Measurements from ENCODE around the gene SLC25A15.

SLC25A15 gene

DNA sequence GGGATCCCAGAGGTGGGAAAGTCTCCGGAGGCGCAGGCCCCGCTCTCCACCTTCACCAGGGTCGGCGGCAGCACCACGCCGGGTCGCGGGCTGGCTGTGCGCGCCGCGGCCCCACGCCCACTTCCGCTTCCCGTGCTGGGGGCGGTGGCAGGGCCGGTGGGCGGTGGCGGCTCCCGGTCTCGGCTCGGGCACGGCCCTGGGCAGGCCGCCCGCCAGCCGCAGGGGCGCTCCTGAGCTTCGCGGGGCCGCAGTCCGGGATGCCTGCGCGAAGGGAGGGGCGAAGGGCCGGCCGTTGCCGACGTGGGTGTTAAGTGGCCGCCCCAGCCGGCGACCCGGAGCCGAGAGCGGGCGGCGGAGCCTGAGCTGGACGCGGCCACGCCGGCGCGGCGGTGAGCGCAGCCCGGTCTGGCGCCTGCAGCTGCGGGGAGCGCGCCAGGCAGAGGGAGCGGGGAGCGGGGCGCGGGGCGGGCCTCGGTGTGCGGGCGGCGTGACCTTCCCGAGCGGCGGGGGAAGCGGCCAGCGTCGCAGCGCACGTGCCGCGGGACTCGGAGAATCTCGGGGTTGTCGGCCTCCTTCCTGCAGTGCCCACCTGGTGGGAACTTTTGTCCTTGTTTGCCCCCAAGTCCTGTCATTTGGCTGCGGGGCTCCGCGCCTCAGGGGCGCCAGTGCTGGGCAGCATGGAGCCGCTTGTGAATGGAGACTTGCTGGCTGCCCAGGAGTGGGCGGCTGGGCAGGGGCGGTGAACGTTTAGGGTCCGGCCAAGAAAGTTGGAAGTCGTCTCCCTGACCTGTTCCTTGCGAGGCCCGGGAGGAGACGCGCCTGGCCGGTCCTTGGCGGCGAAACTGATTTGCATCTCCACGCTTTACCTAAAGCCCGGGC is at the start of gene SLC25A15:
TSS of gene SLC25A15 (plus strand) at position 337 of the 879 bp plus-strand sequence. CDS start 3,616 bp downstream, outside the sequence.
- DNase-seq = peak; percentile 26

DNA sequence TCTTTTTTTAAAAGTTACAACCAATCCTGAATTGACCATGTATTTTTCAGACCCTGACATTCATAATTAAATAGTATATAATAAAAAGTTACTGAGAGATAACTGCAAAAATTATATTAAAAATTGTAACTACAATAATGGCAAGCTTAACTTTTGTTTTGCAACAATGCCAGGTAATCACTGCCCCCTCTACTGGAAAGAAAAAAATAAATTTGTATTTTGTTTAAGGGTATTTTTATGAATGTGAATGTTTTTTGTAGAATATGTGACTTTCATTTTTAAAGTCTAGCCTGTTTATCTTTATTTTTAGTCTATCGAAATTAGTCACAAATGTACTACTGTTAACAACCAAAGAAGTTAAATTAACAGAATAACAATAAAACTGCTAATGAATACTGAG is 40.1 kb upstream of the SLC25A15 start:
- no peak for DNase-seq

DNA sequence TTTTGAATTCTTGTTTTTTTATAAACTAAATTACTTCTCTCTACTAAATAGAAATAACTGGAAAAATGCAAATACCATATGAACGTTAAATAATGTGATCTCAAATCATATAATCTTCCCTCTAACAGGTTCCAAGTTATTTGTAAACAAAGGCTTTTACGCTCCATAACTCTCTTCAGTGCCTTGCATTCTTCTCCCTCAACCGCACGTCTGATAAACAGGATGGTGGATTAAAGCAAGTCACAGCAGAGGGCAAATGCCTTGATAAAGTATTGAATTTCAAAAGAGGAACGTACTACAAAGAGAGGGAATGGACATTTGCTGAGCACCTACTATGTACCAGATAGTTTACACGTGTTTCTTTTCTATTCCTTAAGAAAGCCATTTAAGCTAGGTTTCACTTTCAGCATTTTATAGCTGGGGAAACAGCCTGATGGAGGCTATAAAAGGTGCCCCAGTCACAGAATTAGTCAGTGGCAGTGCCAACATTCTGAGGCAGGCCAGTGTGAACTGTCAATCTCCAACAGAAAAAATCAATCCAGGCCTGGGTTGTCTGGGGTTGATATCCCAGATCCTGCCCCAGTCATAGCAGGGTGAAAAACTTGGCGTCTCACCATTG is 34.2 kb upstream of the SLC25A15 start:
- no peak for DNase-seq

DNA sequence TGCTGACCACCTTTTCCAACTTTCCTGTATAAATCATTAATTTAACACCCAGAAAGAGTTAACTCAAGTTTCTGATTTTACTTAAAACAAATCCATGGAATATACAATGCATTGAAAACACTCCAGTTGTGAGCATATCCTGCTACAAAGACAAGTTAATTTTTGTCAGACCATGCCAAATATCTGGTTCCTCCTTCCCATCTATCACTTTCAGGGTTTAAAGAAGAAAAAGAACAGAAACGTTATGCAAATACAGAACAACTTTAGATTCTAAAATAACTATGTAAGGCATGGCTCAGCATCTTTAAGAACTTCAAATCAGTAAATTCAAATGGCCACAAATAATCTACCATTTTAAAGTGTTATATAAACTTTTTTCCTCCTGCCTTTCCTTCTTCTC is 33.4 kb upstream of the SLC25A15 start:
- DNase-seq = no peak

DNA sequence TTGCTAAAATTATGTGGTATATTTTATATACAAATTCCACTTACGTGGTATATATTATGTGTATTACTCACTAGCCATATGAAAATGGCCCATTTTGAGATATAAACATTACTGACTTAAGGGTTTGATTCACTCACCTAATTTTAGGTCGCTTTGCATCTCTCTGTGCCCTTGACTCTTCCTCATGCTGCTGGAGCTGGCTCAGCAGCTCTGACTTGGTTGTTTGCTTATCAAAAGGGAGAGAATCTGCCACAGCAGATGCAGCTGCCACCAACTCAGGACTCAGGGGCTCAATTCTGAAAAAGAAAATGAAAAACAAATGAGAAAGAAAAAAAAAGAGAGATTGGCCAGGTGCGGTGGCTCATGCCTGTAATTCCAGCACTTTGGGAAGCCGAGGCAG is 30.6 kb upstream of the SLC25A15 start:
- no peak for DNase-seq

DNA sequence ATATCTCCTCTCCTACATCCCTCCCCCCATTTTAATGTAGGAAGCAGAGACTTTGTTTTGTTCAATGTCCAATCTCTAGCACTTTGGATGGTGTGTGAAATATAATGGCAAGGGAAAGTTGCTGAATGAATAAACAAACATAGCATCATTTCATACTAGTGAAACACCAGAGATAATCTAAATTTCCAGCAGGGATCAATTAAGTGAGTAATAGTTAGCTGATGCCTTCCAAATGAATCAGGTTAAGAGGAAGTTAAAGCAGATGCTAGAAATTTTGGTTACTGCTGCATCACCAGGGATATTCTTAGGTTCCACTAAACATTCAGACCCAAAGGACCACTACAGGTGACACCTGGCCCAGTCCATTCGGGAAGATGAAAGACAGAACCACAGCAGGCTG is 26.6 kb upstream of the SLC25A15 start:
- no peak for DNase-seq

DNA sequence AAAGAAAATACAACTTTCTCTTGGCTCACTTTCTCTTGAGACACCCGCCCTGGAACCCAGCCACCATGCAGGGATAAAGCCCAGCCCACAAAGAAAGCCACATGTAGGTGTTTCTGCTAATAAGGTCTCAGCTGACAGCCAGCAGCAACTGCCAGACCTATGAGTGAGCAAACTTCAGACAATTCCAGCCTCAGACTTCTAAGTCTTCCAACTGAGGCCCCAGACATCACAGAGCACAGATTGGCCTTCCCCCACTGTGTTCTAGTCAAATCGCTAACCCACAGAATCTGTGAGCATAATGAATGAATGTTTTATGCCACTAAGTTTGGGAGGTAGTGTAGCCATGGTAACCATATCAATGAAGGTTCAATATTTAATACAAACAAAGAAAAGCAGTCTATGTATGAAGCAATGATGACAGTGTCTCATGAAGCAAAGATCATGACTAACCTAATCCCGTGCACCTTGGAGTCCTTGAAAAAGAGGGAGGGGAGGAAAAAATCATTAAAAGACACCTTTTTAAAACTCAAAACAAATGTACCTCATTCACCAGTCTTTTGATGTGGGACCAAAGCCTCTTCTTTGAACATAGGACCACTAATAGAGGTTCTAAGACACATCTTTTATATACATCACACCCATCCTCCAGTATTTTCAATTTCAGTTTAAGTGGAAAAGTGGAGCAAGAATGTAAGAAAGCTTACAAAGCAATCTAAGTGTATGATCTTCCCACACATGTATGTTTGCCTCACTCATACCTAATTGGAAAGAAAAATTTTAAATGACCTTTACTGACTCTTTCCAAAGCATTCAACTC is 24.6 kb upstream of the SLC25A15 start:
- DNase-seq = no peak

DNA sequence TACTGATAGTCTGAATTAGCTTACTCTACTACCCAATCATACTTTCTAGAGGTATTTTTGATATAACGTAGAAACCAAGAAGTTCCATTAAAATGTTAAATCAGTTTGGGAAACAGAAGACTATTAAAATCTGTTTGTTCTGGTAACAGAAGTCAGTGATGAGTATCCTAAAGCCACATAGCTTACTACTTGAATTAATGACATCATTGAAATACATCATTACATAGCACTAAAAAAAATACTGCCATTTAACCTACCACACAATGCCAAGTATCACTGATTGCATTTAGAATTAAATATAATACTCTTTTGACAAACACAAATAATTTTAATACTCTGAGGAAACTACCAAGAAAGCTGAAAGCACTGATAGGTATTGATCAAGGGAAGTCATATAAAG is 23.8 kb upstream of the SLC25A15 start:
- no peak for DNase-seq

DNA sequence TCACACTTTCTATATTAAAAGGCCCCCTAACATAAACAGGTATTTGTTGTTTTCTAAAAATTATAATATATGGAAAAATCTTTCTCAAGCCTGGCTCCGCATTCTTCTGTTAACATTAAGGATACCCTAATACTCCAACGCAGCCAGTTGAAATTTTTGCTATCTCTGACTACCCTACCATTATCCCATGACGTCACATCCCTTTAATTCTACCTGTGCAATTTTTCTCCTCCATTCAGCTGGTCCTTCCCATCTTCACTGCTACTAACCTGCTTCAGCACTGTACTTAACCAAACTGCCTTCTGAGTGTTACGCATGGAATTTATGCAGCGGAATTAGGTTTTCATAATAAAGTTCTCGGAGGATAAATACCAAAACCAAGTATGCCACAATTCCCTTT is 19.4 kb upstream of the SLC25A15 start:
- DNase-seq = no peak

DNA sequence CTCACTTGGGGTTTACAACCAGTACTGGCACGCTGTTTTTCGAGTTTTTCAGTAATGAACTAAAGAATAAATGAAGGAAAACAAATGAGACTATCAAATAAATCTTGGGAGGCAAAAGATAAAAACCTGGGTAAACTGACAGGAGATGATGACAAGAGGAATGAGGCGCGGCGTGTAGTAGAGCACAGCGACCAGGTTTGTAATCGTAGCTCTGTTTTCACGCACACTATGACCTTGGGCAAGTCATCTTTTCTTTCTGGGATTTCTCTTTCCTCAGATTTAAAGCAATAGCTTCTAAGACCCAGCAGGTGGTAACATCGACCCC is 18.8 kb upstream of the SLC25A15 start:
- DNase-seq = no peak

DNA sequence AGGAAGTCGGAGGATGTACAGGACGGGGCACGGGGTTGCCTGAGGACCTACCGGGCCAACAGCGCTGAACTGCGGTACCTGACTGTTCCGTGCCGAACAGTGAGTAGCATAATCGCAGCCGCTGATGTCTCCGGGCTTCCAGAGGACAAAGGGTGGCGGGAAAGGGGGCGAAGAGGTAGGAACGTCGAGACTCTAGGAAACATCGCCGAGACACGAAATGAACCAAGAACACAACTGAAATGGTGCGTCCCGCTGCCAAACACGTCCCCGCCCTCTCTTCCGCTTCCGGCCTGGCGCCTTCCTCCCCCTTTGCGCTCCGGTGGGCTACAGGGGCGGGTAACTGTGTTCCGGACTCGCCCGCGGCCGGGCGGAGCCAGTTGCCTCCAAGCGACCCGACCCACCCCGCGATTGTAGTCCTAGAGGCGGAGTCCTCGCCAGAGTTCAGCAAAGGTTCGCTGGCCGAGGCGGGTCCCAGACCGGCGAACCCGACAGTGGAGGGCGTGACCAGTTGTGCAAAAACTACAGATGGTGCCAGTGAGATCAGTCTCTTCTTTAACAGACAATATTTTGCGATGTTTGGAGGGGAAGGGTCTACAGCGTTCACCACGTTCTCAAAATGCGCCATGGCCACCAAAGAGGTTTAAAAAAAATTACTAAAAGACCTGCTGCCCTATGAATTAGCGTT is 18.3 kb upstream of the SLC25A15 start, which contains the start of gene MRPS31:
TSS of gene MRPS31 (minus strand) at position 257 of the 685 bp plus-strand sequence. CDS start at position 203, 54 bp downstream.
- DNase-seq = peak; percentile 77

DNA sequence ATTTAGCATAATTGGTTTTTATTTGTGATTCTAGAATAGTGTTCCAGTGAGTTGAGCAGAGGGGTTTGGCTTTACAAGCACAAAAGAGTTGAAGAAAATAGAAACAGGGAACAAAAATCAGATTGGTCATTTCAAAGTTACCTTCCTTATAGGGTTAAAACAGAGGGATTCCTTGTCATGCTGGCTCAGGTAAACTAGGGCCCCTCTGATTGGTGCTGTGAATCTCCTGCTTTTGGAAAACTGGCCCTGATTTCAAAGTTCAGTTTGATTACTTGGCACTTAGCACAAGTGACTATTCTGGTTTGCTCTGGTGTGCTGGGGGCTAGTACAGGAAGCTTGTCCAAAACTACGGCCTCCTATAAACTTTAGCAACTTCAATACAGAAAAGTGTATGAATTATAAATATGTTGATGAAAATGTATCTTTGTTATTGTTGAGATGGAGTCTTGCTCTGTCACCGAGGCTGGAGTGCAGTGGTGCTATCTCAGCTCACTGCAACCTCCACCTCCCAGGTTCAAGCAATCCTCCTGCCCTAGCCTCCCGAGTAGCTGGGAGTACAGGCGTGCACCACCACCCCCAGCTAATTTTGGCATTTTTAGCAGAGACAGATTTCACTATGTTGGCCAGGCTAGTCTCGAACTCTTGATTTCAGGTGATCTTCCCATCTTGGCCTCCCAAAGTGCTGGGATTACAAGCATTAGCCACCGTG is 16.5 kb upstream of the SLC25A15 start:
- DNase-seq = no peak

DNA sequence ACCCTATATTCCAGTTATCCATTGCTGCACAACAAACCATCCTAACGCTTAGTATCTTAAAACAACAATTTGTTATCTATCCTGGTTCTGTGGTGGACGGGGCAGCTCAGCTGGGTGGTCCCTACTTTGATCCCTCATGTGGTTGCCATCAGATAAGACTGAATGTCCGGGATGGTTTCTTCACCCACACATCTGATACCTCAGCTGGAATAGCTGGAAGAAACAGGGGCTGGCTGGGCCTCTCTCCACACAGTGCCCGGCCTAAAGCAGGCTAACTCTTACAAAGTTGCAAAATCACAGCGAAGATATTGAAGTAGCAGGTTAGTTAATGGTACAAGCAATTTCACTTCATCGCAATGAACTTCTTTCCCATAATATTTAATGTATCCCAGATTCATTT is 14.7 kb upstream of the SLC25A15 start:
- no peak for DNase-seq

DNA sequence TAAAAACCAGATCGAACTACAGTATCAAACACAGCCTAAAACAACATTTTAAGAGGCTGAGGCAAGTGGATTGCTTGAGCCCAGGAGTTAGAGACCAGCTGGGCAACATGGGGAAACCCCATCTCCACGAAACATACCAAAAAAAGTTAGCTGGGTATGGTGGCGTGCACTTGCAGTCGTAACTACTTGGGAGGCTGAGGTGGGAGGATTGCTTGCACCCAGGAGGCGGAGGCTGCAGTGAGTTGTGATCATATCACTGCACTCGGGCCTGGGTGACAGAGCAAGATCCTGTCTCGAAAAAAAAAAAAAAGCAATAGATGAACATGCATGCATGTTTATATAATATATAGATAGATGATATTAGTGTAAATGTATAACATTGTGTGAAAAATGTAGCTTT is 13.2 kb upstream of the SLC25A15 start:
- DNase-seq = no peak

DNA sequence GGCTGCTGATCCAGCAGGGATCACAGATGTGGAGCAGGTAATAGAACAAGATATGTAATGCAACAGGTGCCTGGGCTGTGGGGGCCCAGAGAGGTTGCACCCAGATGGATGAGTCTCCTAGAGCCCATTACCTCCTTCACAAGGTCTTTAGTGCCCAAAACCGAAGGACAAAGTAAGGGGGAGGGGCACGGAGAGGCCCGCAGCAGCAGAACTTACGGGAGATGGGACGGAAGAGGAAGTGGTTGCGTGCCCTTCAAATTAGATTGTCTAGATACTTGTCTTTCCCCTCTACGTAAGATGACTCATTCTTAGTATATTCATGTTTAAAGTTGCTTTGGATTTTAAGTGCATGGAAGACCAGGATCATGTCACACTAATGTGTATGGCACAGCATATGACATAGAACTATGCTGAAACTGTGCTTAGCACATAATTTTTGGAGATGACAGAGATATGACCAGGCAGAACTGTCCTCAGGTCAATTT is 12.7 kb upstream of the SLC25A15 start:
- DNase-seq = no peak

DNA sequence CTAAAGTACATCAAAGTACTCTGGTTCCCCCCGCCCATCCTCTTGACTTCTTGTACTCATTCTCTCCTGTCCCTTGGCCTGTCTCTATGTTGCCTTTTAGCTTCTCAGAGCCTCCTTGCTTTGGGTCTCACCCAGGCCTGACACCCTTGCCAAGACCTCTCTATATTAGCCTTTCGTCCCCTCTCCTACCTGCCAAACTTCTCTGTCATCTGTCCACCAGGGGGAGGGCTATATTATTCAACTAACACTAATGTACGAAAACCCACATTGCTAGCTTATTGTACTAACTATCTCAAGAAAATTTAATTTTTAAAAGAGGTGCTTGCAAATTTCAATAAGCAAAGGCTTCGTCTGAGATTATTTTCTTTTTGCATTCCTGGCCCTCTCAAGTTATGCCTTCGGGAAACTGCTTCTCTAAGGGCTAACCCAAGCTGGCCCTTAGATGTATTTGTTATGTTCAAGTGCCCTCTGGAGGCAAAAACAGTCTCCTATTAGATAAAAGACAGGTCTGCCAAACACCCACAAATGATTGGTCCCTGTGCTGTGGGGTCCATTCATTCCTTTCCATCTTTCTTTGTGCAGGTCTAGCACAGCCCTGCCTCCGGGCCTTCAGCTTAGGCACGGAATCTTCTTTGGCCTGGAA is 12.1 kb upstream of the SLC25A15 start:
- DNase-seq = peak; percentile 49

DNA sequence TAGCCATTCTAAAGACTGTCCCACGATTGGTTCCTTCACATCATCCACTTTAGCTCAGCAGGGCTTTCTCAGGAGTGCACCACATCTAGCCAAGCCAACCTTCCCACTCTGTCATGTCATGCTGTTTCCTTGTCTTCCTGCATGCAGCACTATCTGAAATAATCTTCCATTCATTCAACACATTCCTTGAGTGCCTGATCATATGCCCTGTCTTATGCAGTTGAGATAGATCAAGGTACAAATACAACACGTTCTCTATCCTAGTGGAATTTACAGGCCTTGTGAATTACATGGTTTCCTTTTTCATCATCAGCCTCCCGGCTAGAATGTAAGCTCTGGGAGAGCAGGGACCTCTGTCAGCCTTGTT is 11.6 kb upstream of the SLC25A15 start:
- DNase-seq = no peak

DNA sequence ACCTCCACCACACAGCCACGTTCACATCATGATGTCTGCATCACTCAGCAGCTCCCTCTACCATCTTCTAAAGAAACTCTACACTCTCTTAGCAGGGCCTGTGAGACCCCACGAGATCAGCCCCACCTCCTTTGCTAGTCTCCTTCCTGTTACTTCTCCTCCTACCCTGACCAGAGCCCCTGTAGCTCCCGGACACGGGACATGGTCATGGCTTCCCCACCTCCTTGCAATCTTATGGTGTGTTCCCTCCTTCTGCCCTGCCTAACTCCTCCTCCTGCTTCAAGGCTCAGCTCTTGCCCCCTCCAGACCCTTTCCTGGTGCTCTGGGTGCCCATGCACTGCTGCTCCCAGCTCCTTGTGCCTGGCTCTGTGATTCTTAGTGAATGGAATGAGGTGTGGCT is 10.4 kb upstream of the SLC25A15 start:
- DNase-seq = no peak

DNA sequence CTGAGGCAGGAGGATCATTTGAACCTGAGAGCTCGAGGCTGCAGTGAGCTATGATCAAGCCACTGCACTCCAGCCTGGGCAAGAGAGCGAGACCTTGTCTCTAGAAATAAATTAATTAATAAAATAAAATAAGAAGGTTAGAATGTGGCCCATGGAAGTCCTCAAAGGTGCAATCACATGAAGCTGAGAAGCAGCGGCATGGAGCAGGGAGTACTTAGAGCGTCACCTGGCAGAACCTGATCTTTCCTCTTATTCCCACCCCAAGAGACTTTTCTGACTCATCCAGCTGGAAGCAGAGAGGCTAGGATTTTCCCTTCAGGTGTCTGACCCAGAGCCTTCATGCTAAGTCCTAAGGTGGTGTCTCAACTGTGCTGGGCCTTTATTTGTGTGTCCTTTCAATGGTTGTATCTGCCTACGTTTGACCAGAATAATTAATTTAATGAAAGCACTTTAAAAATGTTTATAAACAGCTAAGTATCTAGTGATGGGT is 9.6 kb upstream of the SLC25A15 start:
- DNase-seq = no peak

DNA sequence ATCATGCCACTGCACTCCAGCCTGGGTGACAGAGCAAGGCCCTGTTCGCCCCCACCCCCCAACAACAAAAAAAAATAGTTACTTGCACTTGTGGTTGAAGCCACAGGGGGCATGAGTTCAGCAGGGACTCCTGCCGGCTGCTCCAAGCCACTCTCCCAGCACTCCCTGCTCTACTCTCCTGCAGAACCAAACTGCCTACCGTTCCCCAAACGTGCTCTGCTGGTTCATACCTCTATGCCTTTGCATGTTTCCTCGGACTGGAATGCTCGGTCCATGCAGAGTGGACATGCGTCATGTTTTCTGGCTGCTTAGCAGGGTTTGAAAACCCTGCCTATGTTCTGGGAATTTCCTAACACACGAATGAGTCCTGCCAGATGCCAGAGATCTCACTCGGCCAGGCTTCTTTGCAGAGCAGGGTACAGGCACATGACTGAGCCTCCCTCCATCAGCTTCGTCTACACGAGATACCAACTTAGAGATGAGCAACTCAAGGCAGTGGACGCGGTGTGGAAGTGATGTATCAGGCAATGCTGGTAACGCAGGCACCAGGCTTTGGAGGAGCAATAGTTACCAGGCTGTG is 8.5 kb upstream of the SLC25A15 start:
- DNase-seq = no peak

DNA sequence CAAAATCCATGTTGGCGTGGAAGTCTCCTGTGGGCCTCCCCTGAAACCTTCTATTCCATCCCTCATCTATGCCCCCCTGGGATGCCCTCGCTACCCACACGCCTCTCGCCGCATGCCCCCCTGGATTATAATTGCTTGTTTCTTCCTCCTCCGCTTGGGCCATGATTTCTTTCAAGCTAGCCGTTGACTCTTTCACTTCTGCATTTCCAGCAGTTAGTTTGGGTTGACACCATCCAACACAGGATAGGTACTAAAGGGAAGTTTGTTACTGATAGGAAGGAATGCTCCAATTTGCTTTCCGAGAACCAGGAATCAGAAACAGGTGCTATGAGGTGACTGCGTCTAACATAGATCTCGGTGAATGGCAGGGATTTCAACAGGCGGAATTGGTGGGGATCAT is 7.7 kb upstream of the SLC25A15 start:
- no peak for DNase-seq
